Articular chondrocyte of knee joint (primary cell): ENCODE data around the gene MAP3K14. TPM values are rescaled to one million over a fixed set of nuclear protein-coding genes. Genes with fewer than 3 reads are reported as not detected.

Experiments used
- total RNA-seq: library from RNA; depleted of rRNA; stranded (reverse); fragments of >200 nt; gene quantifications from 2 replicates; pipeline ENCODE4 v1.2.3, GENCODE V29; 2012

The MAP3K14 gene
- 5.7 and 6.0 TPM in 2 replicates for total RNA-seq

GRCh38 chr17:45316434-45317110, at the start of gene MAP3K14:
TSS of gene MAP3K14 (minus strand) at chr17:45317020. CDS start at chr17:45290745, 26,275 bp downstream.

GRCh38 chr17:45261577-45262515, 55.0 kb downstream of the MAP3K14 start, which contains the start of gene SPATA32:
TSS of gene SPATA32 (minus strand) at chr17:45262094. CDS start at chr17:45262016, 78 bp downstream.

GRCh38 chr17:45221081-45222013, 95.5 kb downstream of the MAP3K14 start, which contains the start of gene FMNL1:
TSS of gene FMNL1 (plus strand) at chr17:45221885. CDS start at chr17:45222125, 240 bp downstream.

Other genes with a start within 250 kb of the MAP3K14 start
- gene PLCD3, start 184.5 kb downstream of the MAP3K14 start, total RNA-seq: 137 and 253 TPM in 2 replicates
- gene ACBD4, start 181.3 kb downstream of the MAP3K14 start, total RNA-seq: 5.0 and 5.7 TPM in 2 replicates
- gene HEXIM1, start 168.5 kb downstream of the MAP3K14 start, total RNA-seq: 13.4 and 15.2 TPM in 2 replicates
- 6.6 and 6.7 TPM in 2 replicates for gene HEXIM2, start 155.1 kb downstream of the MAP3K14 start, total RNA-seq
- gene FMNL1, start 95.1 kb downstream of the MAP3K14 start, total RNA-seq: 1.8 and 4.1 TPM in 2 replicates
- gene SPATA32, start 54.9 kb downstream of the MAP3K14 start, total RNA-seq: 0.13 TPM in 1 of 2 replicates, not detected in the other
- gene ARHGAP27, start 115.8 kb upstream of the MAP3K14 start, total RNA-seq: 2.4 and 3.9 TPM in 2 replicates
- gene PLEKHM1, start 173.7 kb upstream of the MAP3K14 start, total RNA-seq: 34.0 and 50.0 TPM in 2 replicates